GM19455 (cell line): ENCODE measurements around the gene MGAT3.

Source experiments
- ATAC-seq: cut with Tn5 transposase; IDR thresholded peaks from one replicate; pipeline ENCODE4 v1.9.1; 2021; ENCODE audit not compliant: unreplicated experiment

MGAT3 gene

DNA sequence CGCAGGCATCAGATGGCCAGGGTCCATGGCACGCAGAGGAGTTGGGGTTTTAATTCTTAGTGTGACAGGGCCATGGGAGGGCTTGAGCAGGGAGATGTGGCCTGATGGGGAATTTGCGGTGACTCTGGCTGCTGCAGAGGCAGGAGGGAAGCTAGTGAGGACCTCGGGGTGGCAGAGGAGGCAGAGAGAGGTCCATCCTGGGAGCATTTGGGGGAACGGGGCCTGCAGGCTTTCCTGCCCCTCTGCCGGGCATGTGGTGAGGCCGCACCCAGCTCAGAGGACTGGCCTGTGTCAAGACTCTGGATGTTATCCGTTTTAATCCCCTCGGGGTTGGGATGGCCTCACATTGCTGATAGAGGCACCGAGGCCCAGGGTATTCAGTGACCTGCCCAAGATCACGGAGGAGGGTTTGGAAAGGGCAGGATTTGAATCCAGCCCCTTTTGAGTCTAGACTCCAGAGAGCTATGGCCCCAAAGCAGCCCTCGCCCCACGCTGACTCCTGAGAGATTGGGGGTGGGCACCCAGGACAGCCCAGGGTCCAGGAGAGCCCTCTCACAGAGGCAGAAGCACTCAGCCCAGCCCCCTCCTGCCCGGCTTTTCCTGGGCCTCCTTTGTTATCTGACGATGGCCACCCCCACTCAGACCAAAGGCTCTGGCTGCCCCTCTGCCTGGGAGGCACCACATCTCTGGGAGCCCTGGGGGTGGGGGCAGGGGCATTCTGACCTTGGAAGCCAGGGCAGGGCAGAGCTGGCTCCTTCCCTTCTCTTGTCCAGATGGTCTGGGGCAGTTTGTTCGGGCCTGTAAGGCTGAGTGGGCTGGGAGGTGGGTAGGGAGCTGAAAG, 13.9 kb downstream of the MGAT3 start:
- ATAC-seq: no peak

DNA sequence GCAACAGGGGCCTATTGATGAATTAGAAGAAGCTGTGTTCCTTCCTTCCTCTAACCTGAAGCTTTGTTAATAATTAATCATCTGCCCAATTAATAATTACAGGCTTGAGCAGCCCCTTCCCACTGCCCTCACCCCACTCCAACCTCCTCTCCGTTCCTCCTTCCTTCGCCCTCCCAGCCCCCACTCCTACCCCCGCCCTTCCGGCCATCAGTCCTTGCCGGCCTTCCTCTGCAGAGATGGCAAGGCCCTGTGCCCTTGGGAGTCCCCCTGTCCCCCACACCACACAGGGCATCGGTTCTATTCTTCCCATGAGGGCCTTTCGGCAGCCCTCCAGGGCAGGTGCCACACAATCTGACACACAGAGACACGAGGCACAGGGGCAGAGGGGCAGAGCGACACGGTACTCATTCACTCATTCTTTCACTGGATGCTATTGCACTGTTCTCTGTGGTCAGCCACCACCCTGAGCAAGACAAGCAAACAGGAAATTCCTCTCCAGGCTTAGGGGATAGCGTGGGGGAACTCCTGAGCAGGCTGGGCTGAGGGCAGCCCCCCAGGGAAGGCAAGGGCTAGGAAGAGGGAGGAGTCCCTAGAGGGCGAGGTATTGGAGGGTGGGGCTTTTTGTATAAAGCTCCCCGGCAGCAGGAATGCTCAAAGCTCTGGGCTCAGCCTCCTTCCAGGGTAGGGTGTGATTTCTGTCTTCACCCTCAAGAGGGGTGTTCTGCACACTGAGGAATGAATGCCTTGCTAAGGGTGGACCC, 14.7 kb downstream of the MGAT3 start:
- no peak for ATAC-seq

DNA sequence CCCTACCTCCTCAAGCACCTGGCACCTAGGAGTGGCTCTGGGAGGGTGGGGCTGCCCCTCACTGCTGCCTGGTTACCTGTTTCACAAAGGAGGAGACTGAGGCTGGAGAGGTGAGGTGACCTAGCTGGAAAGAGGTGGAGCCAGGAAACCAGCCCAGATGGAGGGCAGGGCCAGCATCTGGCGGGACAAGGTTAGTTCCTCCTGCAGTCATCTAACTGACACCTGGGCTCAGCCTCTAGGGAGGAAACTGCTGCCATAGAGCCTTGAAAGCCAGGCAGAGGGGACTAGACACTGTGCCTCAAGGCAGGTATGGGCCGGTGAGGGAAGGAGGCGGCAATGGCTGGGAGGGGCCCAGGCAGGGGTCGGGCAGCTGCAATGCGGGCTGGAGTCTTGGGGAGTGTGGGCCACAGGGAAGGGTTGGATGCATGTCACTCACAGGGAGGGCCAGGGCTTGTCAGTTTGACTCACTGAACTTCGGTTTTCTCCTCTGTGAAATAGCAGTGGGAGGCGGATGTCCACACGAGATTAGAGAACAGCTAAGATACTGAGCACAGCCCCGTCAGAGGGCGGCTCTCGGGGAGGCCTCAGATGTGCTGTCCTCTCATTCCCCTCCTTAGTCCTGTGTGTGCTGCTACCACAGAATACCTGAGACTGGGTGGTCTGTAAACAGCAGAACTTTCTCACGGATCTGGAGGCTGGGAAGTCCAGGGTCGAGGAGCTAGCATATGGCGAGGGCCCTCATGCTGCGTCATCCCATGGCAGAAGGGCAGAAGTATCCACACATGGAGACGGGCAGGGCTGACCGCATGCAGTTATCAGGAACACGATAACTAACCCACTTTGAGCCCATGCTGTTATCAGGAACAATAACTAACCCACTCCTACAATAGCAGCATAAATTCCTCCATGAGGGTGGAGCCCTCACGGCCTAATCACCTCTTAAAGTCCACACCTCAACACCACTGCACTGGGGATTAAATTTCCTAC, 16.1 kb downstream of the MGAT3 start:
- no peak for ATAC-seq

- no peak for ATAC-seq
Measured at GRCh38 chr22:39473851-39474250, 17.0 kb downstream of the MGAT3 start.

GRCh38 chr22:39474351-39475111, 17.7 kb downstream of the MGAT3 start:
- no peak for ATAC-seq

DNA sequence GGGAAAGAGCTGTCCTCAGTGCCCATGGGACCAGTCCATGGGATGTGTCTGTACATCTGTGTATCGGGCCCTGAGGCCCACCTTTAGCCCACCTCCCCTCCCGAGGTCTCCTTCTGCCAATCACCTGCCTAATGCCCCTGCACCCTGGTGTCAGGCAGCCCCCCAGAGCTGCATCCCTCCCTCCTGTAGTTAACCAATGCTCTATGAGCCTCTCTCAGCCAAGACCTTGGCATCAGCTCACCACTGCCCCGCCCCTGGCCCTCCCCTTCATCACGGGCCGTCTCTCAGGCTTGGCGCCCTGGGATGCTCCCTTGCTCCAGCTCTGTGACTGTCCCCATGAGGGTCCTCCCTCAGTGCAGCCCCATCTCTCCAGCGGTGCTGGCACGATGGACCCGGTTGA, 18.5 kb downstream of the MGAT3 start:
- no peak for ATAC-seq

DNA sequence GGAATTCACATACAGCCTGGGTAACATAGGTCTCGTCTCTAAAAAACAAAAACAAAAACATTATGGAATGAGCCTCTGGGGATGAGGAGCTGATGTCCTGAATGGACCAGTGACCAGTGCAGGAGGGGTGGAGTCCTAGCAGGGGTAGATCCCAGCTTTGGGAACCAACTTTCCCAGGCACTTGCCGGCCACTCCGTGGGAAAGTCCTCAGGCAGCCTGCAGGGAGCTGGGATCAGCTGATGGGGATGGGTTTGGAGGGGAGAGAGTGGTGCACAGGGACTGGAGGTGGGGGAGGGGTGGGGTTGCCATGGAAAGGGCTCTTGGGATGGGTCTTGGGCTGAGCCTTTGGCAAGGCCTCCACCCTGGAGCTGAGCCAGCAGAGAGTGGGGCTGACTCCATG, 19.1 kb downstream of the MGAT3 start:
- no peak for ATAC-seq

- no peak for ATAC-seq
Measured at GRCh38 chr22:39476664-39477063, 19.9 kb downstream of the MGAT3 start.

- no peak for ATAC-seq
Measured at GRCh38 chr22:39477542-39477941, 20.7 kb downstream of the MGAT3 start.

GRCh38 chr22:39478441-39478850, 21.6 kb downstream of the MGAT3 start:
- no peak for ATAC-seq

GRCh38 chr22:39479254-39479653, 22.4 kb downstream of the MGAT3 start:
- ATAC-seq: no peak

- ATAC-seq: no peak
Measured at GRCh38 chr22:39480557-39480956, 23.7 kb downstream of the MGAT3 start.

DNA sequence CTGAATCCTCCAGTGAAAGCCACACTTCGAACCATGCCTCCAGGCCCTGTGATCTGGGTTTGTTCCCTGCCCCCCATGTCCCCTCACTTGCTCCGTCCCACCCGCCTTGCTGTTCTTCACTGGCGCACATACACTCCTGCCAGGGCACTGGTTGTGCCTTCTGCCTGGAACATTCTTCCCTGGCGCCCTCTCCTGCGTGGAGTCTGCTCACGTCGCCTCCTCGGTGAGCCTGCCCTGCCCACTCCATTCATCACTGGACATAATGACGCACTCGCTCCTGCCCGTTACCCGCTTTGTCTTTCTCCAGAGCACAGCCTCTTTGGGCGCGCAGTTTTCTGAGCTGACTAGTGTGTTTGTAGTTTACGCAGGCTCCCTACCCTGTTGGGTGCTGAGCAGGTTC, 24.2 kb downstream of the MGAT3 start:
- no peak for ATAC-seq

DNA sequence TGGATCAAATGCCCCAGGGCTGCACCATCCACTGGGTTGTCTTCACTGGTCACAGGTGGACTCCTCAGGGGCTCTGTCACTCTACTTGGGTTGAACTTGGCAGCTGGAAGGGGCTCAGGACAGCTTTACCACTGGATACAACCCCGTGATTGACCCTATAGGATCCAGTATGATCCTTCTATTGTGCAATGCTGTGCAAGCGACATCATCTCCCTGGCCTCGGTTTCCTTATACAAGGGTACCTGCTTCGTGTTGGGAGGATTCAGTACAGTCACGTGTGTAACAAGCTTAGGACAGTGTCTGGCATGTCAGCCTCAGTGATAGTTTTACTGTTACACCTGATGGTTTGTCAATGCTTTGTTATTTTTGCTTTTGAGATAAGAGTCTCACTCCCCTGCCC, 24.8 kb downstream of the MGAT3 start:
- ATAC-seq: no peak

- ATAC-seq: no peak
Measured at GRCh38 chr22:39482768-39483167, 26.0 kb downstream of the MGAT3 start.

DNA sequence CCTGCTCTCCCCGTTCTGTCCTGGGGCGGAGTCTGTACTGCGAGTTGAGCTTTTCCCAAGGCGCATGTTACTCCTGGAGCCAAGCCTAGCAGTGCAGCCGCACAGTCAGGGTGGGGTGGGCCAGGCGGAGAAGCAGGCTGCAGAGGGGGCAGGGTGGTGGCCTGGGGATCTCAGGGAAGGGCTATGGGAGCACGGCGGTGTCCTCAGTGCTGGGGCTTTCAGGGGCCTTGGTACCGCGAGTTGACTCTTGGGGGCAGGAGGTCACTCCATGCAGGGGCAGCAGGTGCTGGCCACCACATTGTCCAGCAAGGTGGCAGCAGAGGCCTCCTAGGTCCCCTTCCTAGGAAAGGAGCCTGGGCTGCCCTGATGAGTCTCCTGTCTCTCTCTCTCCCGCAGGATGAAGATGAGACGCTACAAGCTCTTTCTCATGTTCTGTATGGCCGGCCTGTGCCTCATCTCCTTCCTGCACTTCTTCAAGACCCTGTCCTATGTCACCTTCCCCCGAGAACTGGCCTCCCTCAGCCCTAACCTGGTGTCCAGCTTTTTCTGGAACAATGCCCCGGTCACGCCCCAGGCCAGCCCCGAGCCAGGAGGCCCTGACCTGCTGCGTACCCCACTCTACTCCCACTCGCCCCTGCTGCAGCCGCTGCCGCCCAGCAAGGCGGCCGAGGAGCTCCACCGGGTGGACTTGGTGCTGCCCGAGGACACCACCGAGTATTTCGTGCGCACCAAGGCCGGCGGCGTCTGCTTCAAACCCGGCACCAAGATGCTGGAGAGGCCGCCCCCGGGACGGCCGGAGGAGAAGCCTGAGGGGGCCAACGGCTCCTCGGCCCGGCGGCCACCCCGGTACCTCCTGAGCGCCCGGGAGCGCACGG, 30.4 kb downstream of the MGAT3 start:
- no peak for ATAC-seq

- ATAC-seq: no peak
Measured at GRCh38 chr22:39487826-39488520, 31.2 kb downstream of the MGAT3 start.

DNA sequence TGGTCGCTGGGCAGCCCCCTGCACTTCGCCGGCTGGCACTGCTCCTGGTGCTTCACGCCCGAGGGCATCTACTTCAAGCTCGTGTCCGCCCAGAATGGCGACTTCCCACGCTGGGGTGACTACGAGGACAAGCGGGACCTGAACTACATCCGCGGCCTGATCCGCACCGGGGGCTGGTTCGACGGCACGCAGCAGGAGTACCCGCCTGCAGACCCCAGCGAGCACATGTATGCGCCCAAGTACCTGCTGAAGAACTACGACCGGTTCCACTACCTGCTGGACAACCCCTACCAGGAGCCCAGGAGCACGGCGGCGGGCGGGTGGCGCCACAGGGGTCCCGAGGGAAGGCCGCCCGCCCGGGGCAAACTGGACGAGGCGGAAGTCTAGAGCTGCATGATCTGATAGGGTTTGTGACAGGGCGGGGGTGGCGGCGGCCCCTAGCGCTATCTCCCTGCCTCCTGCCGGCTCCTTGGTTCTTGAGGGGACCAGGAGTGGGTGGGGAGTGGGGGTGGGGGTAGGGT, 31.8 kb downstream of the MGAT3 start:
- ATAC-seq: no peak
